Ishikawa (cell line): Measurements from ENCODE around the gene TMSB4X.

Source experiments
- CEBPB ChIP-seq: IDR thresholded peaks from 2 replicates; pipeline ENCODE4 v1.6.1; 2012
- CREB1 ChIP-seq: IDR thresholded peaks from 2 replicates; pipeline ENCODE4 v1.6.1; 2012; ENCODE audit warnings: low read depth
- EGR1 ChIP-seq: IDR thresholded peaks from 2 replicates; pipeline ENCODE4 v1.6.1; 2012
- EP300 ChIP-seq: IDR thresholded peaks from 2 replicates; pipeline ENCODE4 v1.6.1; 2012; ENCODE audit warnings: borderline replicate concordance
- FOXM1 ChIP-seq: IDR thresholded peaks from 2 replicates; pipeline ENCODE4 v1.6.1; 2012; ENCODE audit warnings: low read depth, borderline replicate concordance
- NFIC ChIP-seq: IDR thresholded peaks from 2 replicates; pipeline ENCODE4 v1.6.1; 2012
- RAD21 ChIP-seq: IDR thresholded peaks from 2 replicates; pipeline ENCODE4 v1.6.1; 2012; ENCODE audit warnings: low read depth
- TAF1 ChIP-seq: IDR thresholded peaks from 2 replicates; pipeline ENCODE4 v1.6.1; 2012; ENCODE audit warnings: low read depth, mild to moderate bottlenecking
- TCF12 ChIP-seq: IDR thresholded peaks from 2 replicates; pipeline ENCODE4 v1.6.1; 2012; ENCODE audit warnings: low read depth
- TEAD4 ChIP-seq: IDR thresholded peaks from 2 replicates; pipeline ENCODE4 v1.6.1; 2012
- YY1 ChIP-seq: IDR thresholded peaks from 2 replicates; pipeline ENCODE4 v1.6.1; 2012; ENCODE audit warnings: low read depth
- ZBTB7A ChIP-seq: IDR thresholded peaks from 2 replicates; pipeline ENCODE4 v1.6.1; 2012; ENCODE audit warnings: low read depth
- TF ChIP-seq, protein P1 (sequence below): IDR thresholded peaks from 2 replicates; pipeline ENCODE4 v1.6.1; 2012; ENCODE audit warnings: low read depth, mild to moderate bottlenecking
- TF ChIP-seq, protein P2 (sequence below): IDR thresholded peaks from 2 replicates; pipeline ENCODE4 v1.6.1; 2012
- TF ChIP-seq, protein P3 (sequence below): IDR thresholded peaks from 2 replicates; pipeline ENCODE4 v1.6.1; 2012

The TMSB4X gene

DNA sequence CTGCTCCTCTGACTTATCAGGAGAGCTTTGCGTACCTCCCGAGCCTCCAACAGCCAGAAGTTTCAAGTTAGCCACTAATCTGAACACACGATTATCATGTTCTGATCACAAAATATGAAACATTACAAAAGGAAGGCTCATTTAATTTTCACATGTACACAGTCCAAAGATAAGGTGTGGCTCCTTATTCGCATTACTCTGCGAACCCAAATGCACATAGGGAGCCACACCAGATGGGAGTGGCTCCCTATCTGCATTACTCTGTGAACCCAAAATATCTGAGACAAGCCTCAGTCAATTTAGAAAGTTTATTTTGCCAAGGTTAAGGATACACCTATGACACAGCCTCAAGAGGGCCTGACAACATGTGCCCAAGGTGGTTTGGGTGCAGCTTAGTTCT, 40.1 kb upstream of the TMSB4X start:
- TF ChIP-seq, protein P1, sequence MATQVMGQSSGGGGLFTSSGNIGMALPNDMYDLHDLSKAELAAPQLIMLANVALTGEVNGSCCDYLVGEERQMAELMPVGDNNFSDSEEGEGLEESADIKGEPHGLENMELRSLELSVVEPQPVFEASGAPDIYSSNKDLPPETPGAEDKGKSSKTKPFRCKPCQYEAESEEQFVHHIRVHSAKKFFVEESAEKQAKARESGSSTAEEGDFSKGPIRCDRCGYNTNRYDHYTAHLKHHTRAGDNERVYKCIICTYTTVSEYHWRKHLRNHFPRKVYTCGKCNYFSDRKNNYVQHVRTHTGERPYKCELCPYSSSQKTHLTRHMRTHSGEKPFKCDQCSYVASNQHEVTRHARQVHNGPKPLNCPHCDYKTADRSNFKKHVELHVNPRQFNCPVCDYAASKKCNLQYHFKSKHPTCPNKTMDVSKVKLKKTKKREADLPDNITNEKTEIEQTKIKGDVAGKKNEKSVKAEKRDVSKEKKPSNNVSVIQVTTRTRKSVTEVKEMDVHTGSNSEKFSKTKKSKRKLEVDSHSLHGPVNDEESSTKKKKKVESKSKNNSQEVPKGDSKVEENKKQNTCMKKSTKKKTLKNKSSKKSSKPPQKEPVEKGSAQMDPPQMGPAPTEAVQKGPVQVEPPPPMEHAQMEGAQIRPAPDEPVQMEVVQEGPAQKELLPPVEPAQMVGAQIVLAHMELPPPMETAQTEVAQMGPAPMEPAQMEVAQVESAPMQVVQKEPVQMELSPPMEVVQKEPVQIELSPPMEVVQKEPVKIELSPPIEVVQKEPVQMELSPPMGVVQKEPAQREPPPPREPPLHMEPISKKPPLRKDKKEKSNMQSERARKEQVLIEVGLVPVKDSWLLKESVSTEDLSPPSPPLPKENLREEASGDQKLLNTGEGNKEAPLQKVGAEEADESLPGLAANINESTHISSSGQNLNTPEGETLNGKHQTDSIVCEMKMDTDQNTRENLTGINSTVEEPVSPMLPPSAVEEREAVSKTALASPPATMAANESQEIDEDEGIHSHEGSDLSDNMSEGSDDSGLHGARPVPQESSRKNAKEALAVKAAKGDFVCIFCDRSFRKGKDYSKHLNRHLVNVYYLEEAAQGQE = no peak
- no peak for TF ChIP-seq TCF12
- no peak for TF ChIP-seq ZBTB7A
- no peak for TF ChIP-seq FOXM1
- no peak for TF ChIP-seq YY1
- no peak for TF ChIP-seq EP300
- TF ChIP-seq CREB1 = no peak
- TF ChIP-seq, protein P2, sequence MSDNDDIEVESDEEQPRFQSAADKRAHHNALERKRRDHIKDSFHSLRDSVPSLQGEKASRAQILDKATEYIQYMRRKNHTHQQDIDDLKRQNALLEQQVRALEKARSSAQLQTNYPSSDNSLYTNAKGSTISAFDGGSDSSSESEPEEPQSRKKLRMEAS = no peak
- TF ChIP-seq, protein P3, sequence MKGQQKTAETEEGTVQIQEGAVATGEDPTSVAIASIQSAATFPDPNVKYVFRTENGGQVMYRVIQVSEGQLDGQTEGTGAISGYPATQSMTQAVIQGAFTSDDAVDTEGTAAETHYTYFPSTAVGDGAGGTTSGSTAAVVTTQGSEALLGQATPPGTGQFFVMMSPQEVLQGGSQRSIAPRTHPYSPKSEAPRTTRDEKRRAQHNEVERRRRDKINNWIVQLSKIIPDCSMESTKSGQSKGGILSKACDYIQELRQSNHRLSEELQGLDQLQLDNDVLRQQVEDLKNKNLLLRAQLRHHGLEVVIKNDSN = no peak
- TF ChIP-seq EGR1 = no peak
- TF ChIP-seq CEBPB = no peak
- no peak for TF ChIP-seq TAF1

GRCh38 chrX:12936947-12937346, 38.0 kb upstream of the TMSB4X start:
- TF ChIP-seq TAF1 (no peak), EP300 (no peak), CEBPB (no peak), ZBTB7A (no peak), NFIC (no peak), TEAD4 (no peak), TCF12 (no peak), YY1 (no peak), EGR1 (no peak), CREB1 (no peak), RAD21 (no peak), FOXM1 (no peak)
- TF ChIP-seq, protein P2 = no peak
- TF ChIP-seq, protein P3 = no peak
- TF ChIP-seq, protein P1 = no peak

- TF ChIP-seq ZBTB7A (no peak), CREB1 (no peak), FOXM1 (no peak), YY1 (no peak), EGR1 (no peak), RAD21 (no peak), TCF12 (no peak), CEBPB (no peak), TAF1 (no peak), NFIC (no peak), TEAD4 (no peak), EP300 (no peak)
- TF ChIP-seq, protein P1 = no peak
- TF ChIP-seq, protein P3 = no peak
- TF ChIP-seq, protein P2 = no peak
Measured at GRCh38 chrX:12945494-12945893, 29.4 kb upstream of the TMSB4X start.

GRCh38 chrX:12946406-12946805, 28.5 kb upstream of the TMSB4X start:
- TF ChIP-seq EP300 = no peak
- TF ChIP-seq, protein P2 = no peak
- TF ChIP-seq CEBPB = no peak
- no peak for TF ChIP-seq NFIC
- TF ChIP-seq TAF1 = no peak
- no peak for TF ChIP-seq YY1
- no peak for TF ChIP-seq TEAD4
- no peak for TF ChIP-seq EGR1
- TF ChIP-seq TCF12 = no peak
- TF ChIP-seq ZBTB7A = no peak
- no peak for TF ChIP-seq CREB1
- TF ChIP-seq RAD21 = no peak
- no peak for TF ChIP-seq FOXM1
- TF ChIP-seq, protein P3 = no peak
- TF ChIP-seq, protein P1 = no peak
